Hepatocyte (in vitro differentiated cells): ENCODE measurements around the gene SMDT1. TPM values are rescaled to one million over a fixed set of nuclear protein-coding genes. Genes with fewer than 3 reads are reported as not detected.
"Not testable (repeated sequence)": the region's sequence is repeated elsewhere in the genome, so short reads cannot be mapped to it uniquely, and the experiment has no call there.

ENCODE experiments used
- DNase-seq: peaks from one replicate; pipeline ENCODE4 v3.0.0-alpha.2; 2016; ENCODE audit warnings: low spot score
- H2AFZ ChIP-seq: fragments of 200-600 bp; sonication (generic); 2 replicates; pipeline ENCODE4 v1.6.0; 2016; ENCODE audit warnings: antibody characterized with exemption, mild to moderate bottlenecking
- H3K27ac ChIP-seq: fragments of 200-600 bp; sonication (generic); 2 replicates; pipeline ENCODE4 v1.5.1; 2016; ENCODE audit warnings: mild to moderate bottlenecking
- H3K27me3 ChIP-seq: fragments of 200-600 bp; sonication (generic); 2 replicates; pipeline ENCODE4 v1.6.1; 2016
- H3K36me3 ChIP-seq: fragments of 200-600 bp; sonication (generic); replicated peaks from 2 replicates; pipeline ENCODE4 v1.5.1; 2016; ENCODE audit warnings: low read depth; ENCODE audit not compliant: insufficient read depth
- H3K4me1 ChIP-seq: fragments of 200-600 bp; sonication (generic); 2 replicates; pipeline ENCODE4 v1.5.1; 2016; ENCODE audit warnings: mild to moderate bottlenecking, moderate library complexity; ENCODE audit not compliant: insufficient read depth
- H3K4me2 ChIP-seq: fragments of 200-600 bp; sonication (generic); 2 replicates; pipeline ENCODE4 v1.6.0; 2016
- H3K4me3 ChIP-seq: fragments of 200-600 bp; sonication (generic); 2 replicates; pipeline ENCODE4 v1.5.1; 2016; ENCODE audit warnings: mild to moderate bottlenecking
- H3K79me2 ChIP-seq: fragments of 200-600 bp; sonication (generic); 2 replicates; pipeline ENCODE4 v1.6.0; 2017; ENCODE audit warnings: mild to moderate bottlenecking
- H3K9me2 ChIP-seq: fragments of 200-600 bp; sonication (generic); replicated peaks from 2 replicates; pipeline ENCODE4 v1.6.0; 2017; ENCODE audit warnings: mild to moderate bottlenecking; ENCODE audit not compliant: insufficient read depth
- H3K9me3 ChIP-seq: fragments of 200-600 bp; sonication (generic); 2 replicates; pipeline ENCODE4 v1.5.1; 2016; ENCODE audit warnings: low read depth, mild to moderate bottlenecking
- H4K20me1 ChIP-seq: fragments of 200-600 bp; sonication (generic); 2 replicates; pipeline ENCODE4 v1.6.0; 2016; ENCODE audit warnings: mild to moderate bottlenecking; ENCODE audit not compliant: insufficient read depth, poor library complexity, severe bottlenecking
- EZH2 ChIP-seq: fragments of 200-600 bp; sonication (generic); IDR thresholded peaks from 2 replicates; pipeline ENCODE4 v1.6.1; 2016; ENCODE audit warnings: antibody characterized with exemption, mild to moderate bottlenecking, borderline replicate concordance
- EZH2phosphoT487 ChIP-seq: fragments of 200-600 bp; sonication (generic); IDR thresholded peaks from one replicate; pipeline ENCODE4 v1.6.1; 2018; ENCODE audit warnings: antibody characterized with exemption, mild to moderate bottlenecking, low read depth, moderate library complexity; ENCODE audit not compliant: unreplicated experiment, severe bottlenecking
- WGBS: methylation state at CpG from one replicate; pipeline ENCODE4 v1.1.6; 2016; ENCODE audit warnings: low lambda C conversion rate; ENCODE audit errors: missing lambda C conversion rate; 5-methylcytosine and 5-hydroxymethylcytosine counted together
- polyA plus RNA-seq: library from polyadenylated mRNA; unstranded; fragments of >200 nt; fragmentation: Nextera tagmentation; extraction: Ambion mirVana; gene quantifications from 2 replicates; pipeline ENCODE4 v1.2.1, GENCODE V29; 2016
- total RNA-seq: library from RNA; depleted of rRNA; stranded (reverse); fragments of >200 nt; gene quantifications from 2 replicates; pipeline ENCODE4 v1.2.3, GENCODE V29; 2014
- TF ChIP-seq, protein P1 (sequence below): fragments of 200-600 bp; sonication (generic); IDR thresholded peaks from 2 replicates; pipeline ENCODE4 v1.5.1; 2016; ENCODE audit warnings: antibody characterized with exemption, mild to moderate bottlenecking; ENCODE audit not compliant: poor library complexity

The SMDT1 gene
- total and polyA plus RNA-seq, 2 experiments from 2014 or later, result 10.8 to 145 TPM

DNA sequence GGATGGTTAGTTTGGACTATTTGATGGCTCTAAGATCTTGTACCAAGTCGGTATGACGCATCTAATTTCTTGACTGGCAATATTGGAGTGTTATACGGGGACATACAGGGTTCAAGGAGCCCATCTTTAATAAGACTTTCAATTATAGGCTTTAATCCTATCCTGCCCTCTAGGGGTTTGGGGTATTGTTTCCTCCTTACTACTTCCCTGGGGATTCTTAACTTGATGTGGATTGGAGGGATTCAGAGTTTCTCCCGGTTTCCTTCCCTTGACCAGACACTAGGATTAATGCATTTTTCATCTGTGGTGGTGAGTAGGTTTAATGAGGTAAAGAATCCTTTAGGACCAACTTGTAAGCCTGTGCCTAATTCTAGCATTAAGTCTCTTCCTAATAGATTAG is 32.3 kb downstream of the SMDT1 start:
- no peak overlapping the region for H3K4me3 ChIP-seq
- no peaks in the 10 kb centered on the region for H4K20me1 ChIP-seq
- H3K27me3 ChIP-seq, result no peaks in the 10 kb centered on the region
- no peak overlapping the region for H3K27ac ChIP-seq
- no peak overlapping the region for H3K4me2 ChIP-seq
- no peaks in the 10 kb centered on the region for H3K9me3 ChIP-seq
- no peak overlapping the region for H2AFZ ChIP-seq
- H3K36me3 ChIP-seq, result no peaks in the 10 kb centered on the region
- no peaks in the 10 kb centered on the region for H3K9me2 ChIP-seq
- H3K79me2 ChIP-seq, result no peaks in the 10 kb centered on the region
- TF ChIP-seq EZH2, result no peak
- no peak for TF ChIP-seq EZH2phosphoT487
- TF ChIP-seq, protein P1, sequence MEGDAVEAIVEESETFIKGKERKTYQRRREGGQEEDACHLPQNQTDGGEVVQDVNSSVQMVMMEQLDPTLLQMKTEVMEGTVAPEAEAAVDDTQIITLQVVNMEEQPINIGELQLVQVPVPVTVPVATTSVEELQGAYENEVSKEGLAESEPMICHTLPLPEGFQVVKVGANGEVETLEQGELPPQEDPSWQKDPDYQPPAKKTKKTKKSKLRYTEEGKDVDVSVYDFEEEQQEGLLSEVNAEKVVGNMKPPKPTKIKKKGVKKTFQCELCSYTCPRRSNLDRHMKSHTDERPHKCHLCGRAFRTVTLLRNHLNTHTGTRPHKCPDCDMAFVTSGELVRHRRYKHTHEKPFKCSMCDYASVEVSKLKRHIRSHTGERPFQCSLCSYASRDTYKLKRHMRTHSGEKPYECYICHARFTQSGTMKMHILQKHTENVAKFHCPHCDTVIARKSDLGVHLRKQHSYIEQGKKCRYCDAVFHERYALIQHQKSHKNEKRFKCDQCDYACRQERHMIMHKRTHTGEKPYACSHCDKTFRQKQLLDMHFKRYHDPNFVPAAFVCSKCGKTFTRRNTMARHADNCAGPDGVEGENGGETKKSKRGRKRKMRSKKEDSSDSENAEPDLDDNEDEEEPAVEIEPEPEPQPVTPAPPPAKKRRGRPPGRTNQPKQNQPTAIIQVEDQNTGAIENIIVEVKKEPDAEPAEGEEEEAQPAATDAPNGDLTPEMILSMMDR, result no peak
- WGBS, result 54% methylated on average over 4 of the region's 4 CpGs
- no peaks in the 10 kb centered on the region for H3K4me1 ChIP-seq
- no peak for DNase-seq

DNA sequence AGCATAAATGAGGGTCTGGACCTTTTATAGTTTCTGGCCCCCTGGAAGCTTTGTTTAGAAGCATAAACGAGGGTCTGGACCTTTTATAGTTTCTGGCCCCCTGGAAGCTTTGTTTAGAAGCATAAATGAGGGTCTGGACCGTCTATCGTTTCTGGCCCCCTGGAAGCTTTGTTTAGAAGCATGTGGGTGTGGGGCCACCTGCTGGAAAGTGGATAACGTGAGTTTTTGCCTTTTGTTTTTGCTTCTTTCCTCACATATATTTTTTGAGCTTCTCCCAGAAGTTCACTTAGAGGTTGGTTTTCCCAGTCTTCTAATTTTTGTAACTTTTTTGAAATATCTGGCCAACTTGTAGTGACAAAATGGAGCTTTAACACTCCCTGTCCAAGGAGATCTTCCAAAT is 33.3 kb downstream of the SMDT1 start:
- H3K4me1 ChIP-seq, H3K27me3 ChIP-seq, H3K9me2 ChIP-seq, H3K4me2 ChIP-seq, H3K79me2 ChIP-seq, H2AFZ ChIP-seq, H3K9me3 ChIP-seq, H4K20me1 ChIP-seq, H3K27ac ChIP-seq, H3K4me3 ChIP-seq, H3K36me3 ChIP-seq, DNase-seq: not testable (repeated sequence)
- WGBS, result 13% methylated on average over 4 of the region's 4 CpGs
- TF ChIP-seq, protein P1, result peak; percentile 27

DNA sequence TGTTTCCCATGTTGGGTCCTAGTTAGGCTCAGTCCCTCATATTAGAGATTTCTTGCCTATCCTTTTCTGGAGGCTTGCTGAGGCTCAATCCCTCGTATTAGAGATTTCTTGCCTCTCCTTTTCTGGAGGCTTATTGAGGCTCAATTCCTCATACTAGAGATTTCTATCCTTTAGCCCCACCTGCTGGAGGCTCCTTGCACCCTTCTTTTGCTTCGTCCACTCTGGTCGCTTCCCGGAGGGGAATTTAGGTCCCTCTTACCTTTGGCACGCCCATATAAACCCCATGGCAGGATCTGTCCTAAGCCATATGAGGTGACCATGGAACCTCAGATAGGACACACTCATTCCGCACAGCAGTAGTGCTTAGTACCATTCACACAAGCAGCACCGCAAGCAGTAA is 35.2 kb downstream of the SMDT1 start:
- 36% methylated on average over 7 of the region's 7 CpGs for WGBS
- Histone ChIP-seq H3K4me3 (no peak overlapping the region), H3K4me1 (no peaks in the 10 kb centered on the region), H3K27ac (peak overlapping the region; percentile 82), H3K27me3 (no peaks in the 10 kb centered on the region), H2AFZ (no peak overlapping the region), H3K79me2 (no peaks in the 10 kb centered on the region), H3K9me3 (no peaks in the 10 kb centered on the region), H3K36me3 (no peaks in the 10 kb centered on the region), H3K9me2 (no peaks in the 10 kb centered on the region), H4K20me1 (no peaks in the 10 kb centered on the region), H3K4me2 (peak overlapping the region; percentile 64)
- peak; percentile 80 for DNase-seq
- TF ChIP-seq, protein P1, result peak; percentile 59
- no peak for TF ChIP-seq EZH2
- TF ChIP-seq EZH2phosphoT487, result no peak

DNA sequence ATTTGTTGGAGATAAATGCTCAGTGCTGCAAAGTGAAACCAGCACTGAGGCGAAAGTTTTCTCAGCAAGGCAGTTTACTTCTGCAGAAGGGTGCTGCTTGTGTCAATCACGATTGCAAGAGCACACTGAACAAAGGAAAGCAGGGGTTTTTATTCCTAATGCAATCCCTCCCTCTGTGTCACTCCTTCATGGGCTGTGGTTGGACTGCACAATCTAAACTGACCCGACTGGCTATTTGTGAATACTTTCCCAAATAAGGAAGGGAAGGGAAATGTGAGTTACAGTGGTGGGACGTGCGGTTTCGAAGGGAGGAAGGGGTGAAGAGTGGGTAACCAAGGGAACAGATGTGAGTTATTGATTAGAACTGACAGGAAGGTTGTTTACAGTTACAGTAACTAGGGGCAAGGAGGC is 35.9 kb downstream of the SMDT1 start:
- H4K20me1 ChIP-seq, H3K27me3 ChIP-seq, H3K79me2 ChIP-seq, H3K9me3 ChIP-seq, H2AFZ ChIP-seq, H3K36me3 ChIP-seq, H3K4me1 ChIP-seq, H3K4me3 ChIP-seq, H3K9me2 ChIP-seq: not testable (repeated sequence)
- peak; percentile 39 for DNase-seq
- 43% methylated on average over 6 of the region's 6 CpGs for WGBS
- Histone ChIP-seq H3K4me2 (peak overlapping the region; percentile 64), H3K27ac (peak overlapping the region; percentile 82)
